Measurements from ENCODE around the gene GALNT18.

Gene GALNT18

GRCh38 chr11:11587122-11587521 lies 34.7 kb downstream of the GALNT18 start:
- peaks cover 3% of the 10 kb centered on the region; the same call in 1 of the 2 replicates for H3K79me2 ChIP-seq (ENCODE audit: insufficient read depth, low read depth)
- peaks cover 20% of the 10 kb centered on the region for H3K4me1 ChIP-seq (ENCODE audit: low read depth, poor library complexity, severe bottlenecking)
- no peak overlapping the region for H3K4me3 ChIP-seq (IDR thresholded peaks at IDR 0.05; ENCODE audit: insufficient read depth, low read depth, low read length)
- no peak overlapping the region for H3K4me2 ChIP-seq
- H3K36me3 ChIP-seq (ENCODE audit: insufficient read depth), result no peaks in the 10 kb centered on the region
- H3K27me3 ChIP-seq (ENCODE audit: insufficient read depth, low read depth), result no peaks in the 10 kb centered on the region
- no peak overlapping the region for H3K9ac ChIP-seq
- H3K27ac ChIP-seq, result no peak overlapping the region
- no peak overlapping the region for H2AFZ ChIP-seq (ENCODE audit: low read depth)
- H4K20me1 ChIP-seq (ENCODE audit: insufficient read depth), result no peaks in the 10 kb centered on the region
- TF ChIP-seq, protein P1, sequence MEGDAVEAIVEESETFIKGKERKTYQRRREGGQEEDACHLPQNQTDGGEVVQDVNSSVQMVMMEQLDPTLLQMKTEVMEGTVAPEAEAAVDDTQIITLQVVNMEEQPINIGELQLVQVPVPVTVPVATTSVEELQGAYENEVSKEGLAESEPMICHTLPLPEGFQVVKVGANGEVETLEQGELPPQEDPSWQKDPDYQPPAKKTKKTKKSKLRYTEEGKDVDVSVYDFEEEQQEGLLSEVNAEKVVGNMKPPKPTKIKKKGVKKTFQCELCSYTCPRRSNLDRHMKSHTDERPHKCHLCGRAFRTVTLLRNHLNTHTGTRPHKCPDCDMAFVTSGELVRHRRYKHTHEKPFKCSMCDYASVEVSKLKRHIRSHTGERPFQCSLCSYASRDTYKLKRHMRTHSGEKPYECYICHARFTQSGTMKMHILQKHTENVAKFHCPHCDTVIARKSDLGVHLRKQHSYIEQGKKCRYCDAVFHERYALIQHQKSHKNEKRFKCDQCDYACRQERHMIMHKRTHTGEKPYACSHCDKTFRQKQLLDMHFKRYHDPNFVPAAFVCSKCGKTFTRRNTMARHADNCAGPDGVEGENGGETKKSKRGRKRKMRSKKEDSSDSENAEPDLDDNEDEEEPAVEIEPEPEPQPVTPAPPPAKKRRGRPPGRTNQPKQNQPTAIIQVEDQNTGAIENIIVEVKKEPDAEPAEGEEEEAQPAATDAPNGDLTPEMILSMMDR (conservative IDR thresholded peaks at IDR 0.05; ENCODE audit: low read depth, low read length), result no peak

DNA sequence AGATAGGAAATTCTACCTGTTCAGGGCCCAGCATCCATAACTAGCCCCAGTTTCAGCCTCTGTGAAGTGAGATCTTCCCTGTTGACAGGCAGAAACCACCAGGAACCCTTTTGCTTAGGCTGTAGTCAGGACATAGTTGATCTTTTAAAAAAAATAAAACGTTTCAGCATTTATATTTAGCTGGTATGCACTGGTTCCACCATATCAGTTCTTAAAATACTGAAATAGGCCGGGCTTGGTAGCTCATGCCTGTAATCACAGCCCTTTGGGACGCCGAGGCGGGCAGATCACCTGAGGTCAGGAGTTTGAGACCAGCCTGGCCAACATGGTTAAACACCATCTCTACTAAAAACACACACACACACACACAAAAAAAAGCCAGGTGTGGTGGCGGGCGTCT lies 35.3 kb downstream of the GALNT18 start:
- Histone ChIP-seq H3K27me3 (ENCODE audit: insufficient read depth, low read depth) (no peaks in the 10 kb centered on the region), H4K20me1 (ENCODE audit: insufficient read depth) (no peaks in the 10 kb centered on the region), H3K4me1 (ENCODE audit: low read depth, poor library complexity, severe bottlenecking) (peaks cover 20% of the 10 kb centered on the region), H3K9ac (no peak overlapping the region), H3K4me2 (no peak overlapping the region), H3K36me3 (ENCODE audit: insufficient read depth) (no peaks in the 10 kb centered on the region), H2AFZ (ENCODE audit: low read depth) (no peak overlapping the region), H3K79me2 (ENCODE audit: insufficient read depth, low read depth) (peaks cover 3% of the 10 kb centered on the region; the same call in 1 of the 2 replicates), H3K27ac (no peak overlapping the region), H3K4me3 (IDR thresholded peaks at IDR 0.05; ENCODE audit: insufficient read depth, low read depth, low read length) (no peak overlapping the region)
- TF ChIP-seq, protein P1 (conservative IDR thresholded peaks at IDR 0.05; ENCODE audit: low read depth, low read length), result no peak

DNA sequence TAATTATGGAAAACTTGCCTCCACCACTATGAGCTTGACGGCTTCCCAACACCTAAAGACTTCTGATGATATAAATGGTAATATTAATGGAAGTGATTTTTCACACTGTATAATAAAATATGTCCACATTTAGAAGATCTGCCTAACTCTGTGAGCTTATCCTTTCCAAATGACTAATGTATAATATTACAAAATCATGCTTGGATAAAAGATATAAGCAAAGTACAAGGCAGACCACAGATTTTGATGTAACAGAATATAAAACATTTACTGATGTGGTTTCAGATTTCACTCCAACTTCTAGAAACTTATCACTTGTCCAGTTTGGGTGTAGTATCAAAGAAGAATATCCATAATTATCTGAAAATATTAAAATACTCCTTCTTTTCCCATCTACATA lies 36.9 kb downstream of the GALNT18 start:
- peaks cover 3% of the 10 kb centered on the region; the same call in 1 of the 2 replicates for H3K79me2 ChIP-seq (ENCODE audit: insufficient read depth, low read depth)
- no peak overlapping the region for H3K4me2 ChIP-seq
- no peak overlapping the region for H3K9ac ChIP-seq
- peaks cover 12% of the 10 kb centered on the region for H3K4me1 ChIP-seq (ENCODE audit: low read depth, poor library complexity, severe bottlenecking)
- no peak overlapping the region for H3K4me3 ChIP-seq (IDR thresholded peaks at IDR 0.05; ENCODE audit: insufficient read depth, low read depth, low read length)
- H3K27ac ChIP-seq, result no peak overlapping the region
- H4K20me1 ChIP-seq (ENCODE audit: insufficient read depth), result no peaks in the 10 kb centered on the region
- H2AFZ ChIP-seq (ENCODE audit: low read depth), result no peak overlapping the region
- TF ChIP-seq, protein P1 (conservative IDR thresholded peaks at IDR 0.05; ENCODE audit: low read depth, low read length), result no peak
- H3K27me3 ChIP-seq (ENCODE audit: insufficient read depth, low read depth), result no peaks in the 10 kb centered on the region
- no peaks in the 10 kb centered on the region for H3K36me3 ChIP-seq (ENCODE audit: insufficient read depth)

GRCh38 chr11:11584530-11584810 lies 37.3 kb downstream of the GALNT18 start:
- H3K27ac ChIP-seq, result no peak overlapping the region
- no peaks in the 10 kb centered on the region for H3K27me3 ChIP-seq (ENCODE audit: insufficient read depth, low read depth)
- H3K9ac ChIP-seq, result no peak overlapping the region
- TF ChIP-seq, protein P1 (conservative IDR thresholded peaks at IDR 0.05; ENCODE audit: low read depth, low read length), result no peak
- H3K4me1 ChIP-seq (ENCODE audit: low read depth, poor library complexity, severe bottlenecking), result peaks cover 8% of the 10 kb centered on the region
- no peak overlapping the region for H3K4me3 ChIP-seq (IDR thresholded peaks at IDR 0.05; ENCODE audit: insufficient read depth, low read depth, low read length)
- H3K4me2 ChIP-seq, result no peak overlapping the region
- H3K36me3 ChIP-seq (ENCODE audit: insufficient read depth), result no peaks in the 10 kb centered on the region
- no peaks in the 10 kb centered on the region for H4K20me1 ChIP-seq (ENCODE audit: insufficient read depth)
- peaks cover 3% of the 10 kb centered on the region; the same call in 1 of the 2 replicates for H3K79me2 ChIP-seq (ENCODE audit: insufficient read depth, low read depth)
- no peak overlapping the region for H2AFZ ChIP-seq (ENCODE audit: low read depth)

Data from KMS-11 (cell line).